ENCODE results near the gene NAA11.

DNA sequence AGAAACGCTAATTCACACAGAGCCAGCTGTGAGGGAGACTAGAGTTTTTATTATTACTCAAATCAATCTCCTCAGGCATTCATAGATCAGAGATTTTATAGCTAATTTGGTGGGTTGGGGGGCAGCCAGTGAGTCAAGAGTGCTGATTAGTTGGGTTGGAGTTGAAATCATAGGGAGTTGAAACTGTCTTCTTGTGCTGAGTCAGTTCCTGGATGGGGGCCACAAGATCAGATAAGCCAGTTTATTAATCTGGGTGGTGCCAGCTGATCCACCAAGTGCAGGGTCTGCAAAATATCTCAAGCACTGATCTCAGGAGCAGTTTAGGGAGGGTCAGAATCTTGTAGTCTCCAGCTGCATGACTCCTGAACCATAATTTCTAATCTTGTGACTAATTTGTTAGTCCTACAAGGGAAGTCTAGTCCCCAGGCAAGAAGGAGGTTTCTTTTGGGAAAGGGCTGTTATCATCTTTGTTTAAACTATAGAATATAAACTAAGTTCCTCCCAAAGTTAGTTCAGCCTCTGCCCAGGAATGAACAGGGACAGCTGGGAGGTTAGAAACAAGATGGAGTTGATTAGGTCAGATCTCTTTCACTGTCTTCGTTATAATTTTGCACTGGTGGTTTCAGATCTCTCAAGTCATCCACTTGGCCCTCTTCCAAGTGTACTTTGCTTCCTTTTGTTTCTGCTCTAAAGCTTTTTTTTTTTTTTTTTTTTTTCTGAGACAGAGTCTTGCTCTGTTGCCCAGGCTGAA, 5.4 kb upstream of the NAA11 start:
- TF ChIP-seq, protein P1, sequence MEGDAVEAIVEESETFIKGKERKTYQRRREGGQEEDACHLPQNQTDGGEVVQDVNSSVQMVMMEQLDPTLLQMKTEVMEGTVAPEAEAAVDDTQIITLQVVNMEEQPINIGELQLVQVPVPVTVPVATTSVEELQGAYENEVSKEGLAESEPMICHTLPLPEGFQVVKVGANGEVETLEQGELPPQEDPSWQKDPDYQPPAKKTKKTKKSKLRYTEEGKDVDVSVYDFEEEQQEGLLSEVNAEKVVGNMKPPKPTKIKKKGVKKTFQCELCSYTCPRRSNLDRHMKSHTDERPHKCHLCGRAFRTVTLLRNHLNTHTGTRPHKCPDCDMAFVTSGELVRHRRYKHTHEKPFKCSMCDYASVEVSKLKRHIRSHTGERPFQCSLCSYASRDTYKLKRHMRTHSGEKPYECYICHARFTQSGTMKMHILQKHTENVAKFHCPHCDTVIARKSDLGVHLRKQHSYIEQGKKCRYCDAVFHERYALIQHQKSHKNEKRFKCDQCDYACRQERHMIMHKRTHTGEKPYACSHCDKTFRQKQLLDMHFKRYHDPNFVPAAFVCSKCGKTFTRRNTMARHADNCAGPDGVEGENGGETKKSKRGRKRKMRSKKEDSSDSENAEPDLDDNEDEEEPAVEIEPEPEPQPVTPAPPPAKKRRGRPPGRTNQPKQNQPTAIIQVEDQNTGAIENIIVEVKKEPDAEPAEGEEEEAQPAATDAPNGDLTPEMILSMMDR (IDR thresholded peaks at IDR 0.05) = no peak
- TF ChIP-seq POLR2A (IDR thresholded peaks at IDR 0.05) = no peak

Measured in prostate gland (tissue), 2 donors.